ENCODE results near the gene FAM136A. TPM values are rescaled to one million over a fixed set of nuclear protein-coding genes. Genes with fewer than 3 reads are reported as not detected.

The FAM136A gene
- total RNA-seq, 1 donor from 2014 or later: 26.0 TPM

GRCh38 chr2:70261501-70261900 lies 40.4 kb downstream of the FAM136A start:
- no peak for DNase-seq
- peaks cover 70% of the 10 kb centered on the region for H3K4me1 ChIP-seq
- no peaks in the 10 kb centered on the region for H3K9me3 ChIP-seq (replicated peaks)
- peaks cover 58% of the 10 kb centered on the region for H3K36me3 ChIP-seq
- peak overlapping the region; percentile 97 for H3K27ac ChIP-seq (replicated peaks)
- H3K27me3 ChIP-seq (ENCODE audit: low read depth): no peaks in the 10 kb centered on the region
- TF ChIP-seq CTCF (IDR thresholded peaks at IDR 0.05; ENCODE audit: borderline replicate concordance): no peak
- intact Hi-C loops (cut with micrococcal nuclease): no loop called here
- peak overlapping the region; percentile 97 for H3K4me3 ChIP-seq

GRCh38 chr2:70258532-70258875 lies 43.4 kb downstream of the FAM136A start:
- H3K4me1 ChIP-seq: peaks cover 60% of the 10 kb centered on the region

GRCh38 chr2:70255637-70256314 lies 46.1 kb downstream of the FAM136A start:
- Histone ChIP-seq H3K27ac (replicated peaks) (no peak overlapping the region), H3K4me3 (no peak overlapping the region), H3K27me3 (ENCODE audit: low read depth) (no peaks in the 10 kb centered on the region), H3K9me3 (replicated peaks) (no peaks in the 10 kb centered on the region), H3K36me3 (peaks cover 11% of the 10 kb centered on the region), H3K4me1 (peaks cover 33% of the 10 kb centered on the region)
- TF ChIP-seq CTCF (IDR thresholded peaks at IDR 0.05; ENCODE audit: borderline replicate concordance): no peak
- intact Hi-C loops (cut with micrococcal nuclease): no loop called here
- no peak for DNase-seq

More at GRCh38 chr2:70258532-70258875, 43.4 kb downstream of the FAM136A start:
- peaks cover 34% of the 10 kb centered on the region for H3K36me3 ChIP-seq
- intact Hi-C loops (cut with micrococcal nuclease): no loop called here
- H3K9me3 ChIP-seq (replicated peaks): no peaks in the 10 kb centered on the region
- H3K27ac ChIP-seq (replicated peaks): peak overlapping the region; percentile 97
- no peaks in the 10 kb centered on the region for H3K27me3 ChIP-seq (ENCODE audit: low read depth)
- no peak for TF ChIP-seq CTCF (IDR thresholded peaks at IDR 0.05; ENCODE audit: borderline replicate concordance)
- peak overlapping the region; percentile 97 for H3K4me3 ChIP-seq
- DNase-seq: peak; percentile 85

GRCh38 chr2:70250434-70250833 lies 51.4 kb downstream of the FAM136A start:
- no peak overlapping the region for H3K27ac ChIP-seq (replicated peaks)
- no peaks in the 10 kb centered on the region for H3K36me3 ChIP-seq
- H3K4me3 ChIP-seq: no peak overlapping the region
- no peak for DNase-seq
- H3K4me1 ChIP-seq: peaks cover 30% of the 10 kb centered on the region
- intact Hi-C loops (cut with micrococcal nuclease): no loop called here
- H3K9me3 ChIP-seq (replicated peaks): no peaks in the 10 kb centered on the region
- TF ChIP-seq CTCF (IDR thresholded peaks at IDR 0.05; ENCODE audit: borderline replicate concordance): no peak
- no peaks in the 10 kb centered on the region for H3K27me3 ChIP-seq (ENCODE audit: low read depth)

- peak within 1 kb of the TSS; percentile 83 for H3K4me3 ChIP-seq
- H3K9me3 ChIP-seq (replicated peaks): no peaks in the 10 kb centered on the region
- H3K27me3 ChIP-seq (ENCODE audit: low read depth): no peaks in the 10 kb centered on the region
- DNase-seq: peak; percentile 99
- intact Hi-C loops (cut with micrococcal nuclease): no loop called here
- peaks cover 51% of the 10 kb centered on the region for H3K4me1 ChIP-seq
- TF ChIP-seq CTCF (IDR thresholded peaks at IDR 0.05; ENCODE audit: borderline replicate concordance): no peak
- no peaks in the 10 kb centered on the region for H3K36me3 ChIP-seq
- H3K27ac ChIP-seq (replicated peaks): peak within 1 kb of the TSS; percentile 98
Measured at GRCh38 chr2:70248181-70248847, 53.6 kb downstream of the FAM136A start, which contains the start of gene TIA1. Gene TIA1 (minus strand): TSS chr2:70248628. CDS start chr2:70248430, 198 bp downstream.

Measured in left ventricle myocardium inferior (tissue), 1 donor.